Adrenal gland (tissue), 12 donors: ENCODE results near the gene SH3D19. TPM values are rescaled to one million over a fixed set of nuclear protein-coding genes. Genes with fewer than 3 reads are reported as not detected.

Experiments used
- DNase-seq, 7 donors: peaks; one replicate each; pipeline ENCODE4 v3.0.0-alpha.2; 2019 to 2020
- H3K27ac ChIP-seq, 5 donors: fragments of 200-600 bp; sonication (generic) in 4 of 5; 1 replicate in 3 of 5; 2 replicates in 2 of 5; pipeline versions ENCODE4 v1.5.1 to v1.8.0; 2016 to 2020; ENCODE audit warnings: mild to moderate bottlenecking in 1 of 5
- H3K27me3 ChIP-seq: fragments of 200-600 bp; 2 replicates; pipeline ENCODE4 v1.8.0; 2021
- H3K36me3 ChIP-seq, 2 donors: fragments of 200-600 bp; replicated peaks in 1 of 2; 1 replicate in 1 of 2; 2 replicates in 1 of 2; pipeline versions ENCODE4 v1.5.1 to v1.8.0; 2018 to 2022
- H3K4me1 ChIP-seq, 2 donors: fragments of 200-600 bp; replicated peaks in 1 of 2; 1 replicate in 1 of 2; 2 replicates in 1 of 2; pipeline versions ENCODE4 v1.5.1 to v1.8.0; 2018 to 2021
- H3K4me3 ChIP-seq, 4 donors: fragments of 200-600 bp; sonication (generic) in 3 of 4; one replicate each; pipeline ENCODE4 v1.5.1; 2016 to 2018
- H3K9me3 ChIP-seq, 3 donors: fragments of 200-600 bp; sonication (generic) in 1 of 3; replicated peaks in 1 of 3; 1 replicate in 2 of 3; 2 replicates in 1 of 3; pipeline versions ENCODE4 v1.5.1 to v1.8.0; 2016 to 2021
- CTCF ChIP-seq, 6 experiments: fragments of 450-650 bp in 4 of 6; fragments of 200-600 bp in 2 of 6; sonication (generic) in 1 of 6; IDR thresholded peaks; 1 replicate in 5 of 6; 2 replicates in 1 of 6; pipeline versions ENCODE4 v1.5.1 to v1.8.0; 2016 to 2021; ENCODE audit warnings: antibody characterized with exemption in 6 of 6, mild to moderate bottlenecking in 2 of 6, moderate library complexity in 1 of 6
- POLR2A ChIP-seq, 2 donors: fragments of 450-650 bp; IDR thresholded peaks; one replicate each; pipeline ENCODE4 v1.6.1; 2017; ENCODE audit warnings: antibody characterized with exemption in 2 of 2, mild to moderate bottlenecking in 2 of 2, moderate library complexity in 1 of 2
- WGBS, 4 donors: extraction: QIAGEN DNeasy Blood & Tissue Kit in 2 of 4; methylation state at CpG; one replicate each; pipeline versions ENCODE4 v1.1.5 to v1.1.7; 2013 to 2017; 5-methylcytosine and 5-hydroxymethylcytosine counted together
- intact Hi-C, 2 donors: fragments of 100-400 bp; cut with DNase I; formaldehyde crosslinking; loops; one replicate each; pipeline versions ENCODE4 v1.14.1 to v1.15.0; 2022 to 2023
- polyA plus RNA-seq, 3 donors: library from polyadenylated mRNA; stranded (reverse); fragments of 200-250 nt in 2 of 3; fragments of 350-450 nt in 1 of 3; fragmentation: Illumina TruSeq in 1 of 3; extraction: RNeasy Lipid Tissue Mini Kit (QIAGEN cat#74804) in 1 of 3; gene quantifications; one replicate each; pipeline ENCODE4 v1.2.3, GENCODE V29; 2013 to 2014
- total RNA-seq, 9 donors: library from RNA; depleted of rRNA in 4 of 9; stranded (reverse); fragments of >200 nt in 4 of 9; fragments of 120-200 nt in 1 of 9; fragmentation: NEBNext Ultra II Directional in 1 of 9; extraction: Animal tissue kit (Norgen Biotek cat#: 25700) in 1 of 9; gene quantifications; one replicate each; pipeline versions ENCODE4 v1.1.0 to v1.2.4, GENCODE V29; 2013 to 2023
- donor health status: healthy with polysubstance abuse.
- donor health status: Bipolar disorder and iron deficiency.
- donor health status: DM: yes; HTN: yes; CAD: no.
- donor health status: DM: no; HTN: no; CAD: no.
- donor health status: DM: no; HTN: no; CAD: no.
- donor health status: DM: yes; HTN: yes; CAD: no.

The SH3D19 gene
- total and polyA plus RNA-seq, 12 donors = 16.6 to 117 (median 40.3) TPM

GRCh38 chr4:151165205-151166000 lies 160.0 kb downstream of the SH3D19 start:
- TF ChIP-seq POLR2A (IDR thresholded peaks at IDR 0.05) (no peak), CTCF (IDR thresholded peaks at IDR 0.05) (no peak)
- Histone ChIP-seq H3K4me3 (no peak overlapping the region), H3K9me3 (no peaks in the 10 kb centered on the region), H3K36me3 (no peaks in the 10 kb centered on the region), H3K27me3 (no peaks in the 10 kb centered on the region), H3K27ac (peak overlapping the region in 1 of 5 donors; percentile 28), H3K4me1 (peaks cover 0 to 12% of the 10 kb centered on the region in 2 donors)
- no peak for DNase-seq
- WGBS, 4 donors = 80 to 85% (median 84%) methylated on average over 10 of the region's 10 CpGs
- intact Hi-C loops = no loop called here

- no peak for DNase-seq
- intact Hi-C loops = no loop called here
- Histone ChIP-seq H3K9me3 (no peaks in the 10 kb centered on the region), H3K27me3 (no peaks in the 10 kb centered on the region), H3K4me3 (no peak overlapping the region), H3K27ac (no peak overlapping the region), H3K4me1 (peaks cover 0 to 9% of the 10 kb centered on the region in 2 donors), H3K36me3 (no peaks in the 10 kb centered on the region)
- 86 to 100% (median 95%) methylated on average over 1 of the region's 1 CpG for WGBS, 4 donors
- TF ChIP-seq CTCF (IDR thresholded peaks at IDR 0.05) (no peak), POLR2A (IDR thresholded peaks at IDR 0.05) (no peak)
Measured at GRCh38 chr4:151163855-151164254, 161.6 kb downstream of the SH3D19 start.

GRCh38 chr4:151158979-151159378 lies 166.4 kb downstream of the SH3D19 start:
- no peaks in the 10 kb centered on the region for H3K9me3 ChIP-seq
- intact Hi-C loops = no loop called here
- no peak overlapping the region for H3K4me3 ChIP-seq
- H3K36me3 ChIP-seq = no peaks in the 10 kb centered on the region
- no peaks in the 10 kb centered on the region for H3K4me1 ChIP-seq
- TF ChIP-seq POLR2A (IDR thresholded peaks at IDR 0.05) (no peak), CTCF (IDR thresholded peaks at IDR 0.05) (no peak)
- no peak for DNase-seq
- H3K27ac ChIP-seq = no peak overlapping the region
- H3K27me3 ChIP-seq = no peaks in the 10 kb centered on the region
- whole genome bisulfite sequencing, 4 donors = 96 to 100% (median 96%) methylated on average over 1 of the region's 1 CpG

- no peak overlapping the region for H3K27ac ChIP-seq
- no peaks in the 10 kb centered on the region for H3K36me3 ChIP-seq
- intact Hi-C loops = no loop called here
- H3K4me1 ChIP-seq = no peaks in the 10 kb centered on the region
- WGBS, 4 donors = 92 to 98% (median 97%) methylated on average over 2 of the region's 2 CpGs
- DNase-seq = no peak
- TF ChIP-seq POLR2A (IDR thresholded peaks at IDR 0.05) = no peak
- no peak for TF ChIP-seq CTCF (IDR thresholded peaks at IDR 0.05)
- no peaks in the 10 kb centered on the region for H3K9me3 ChIP-seq
- no peaks in the 10 kb centered on the region for H3K27me3 ChIP-seq
- no peak overlapping the region for H3K4me3 ChIP-seq
Measured at GRCh38 chr4:151157543-151157942, 167.9 kb downstream of the SH3D19 start.
